C4-2B (cell line): ENCODE measurements around the gene E4F1.

ENCODE experiments used
- H3K27ac ChIP-seq: fragments of 450-650 bp; 2 replicates; pipeline ENCODE4 v1.5.1; 2017
- CTCF ChIP-seq: fragments of 450-650 bp; conservative IDR thresholded peaks from 2 replicates; pipeline ENCODE4 v1.5.1; 2017; ENCODE audit warnings: mild to moderate bottlenecking
- ZFX ChIP-seq: fragments of 450-650 bp; IDR thresholded peaks from 2 replicates; pipeline ENCODE4 v1.6.1; 2017

The E4F1 gene

GRCh38 chr16:2183671-2184070, 39.7 kb upstream of the E4F1 start:
- TF ChIP-seq ZFX (no peak), CTCF (no peak)
- no peak overlapping the region for H3K27ac ChIP-seq

- H3K27ac ChIP-seq: no peak overlapping the region
- TF ChIP-seq ZFX (no peak), CTCF (no peak)
Observed at GRCh38 chr16:2184346-2184745, 39.0 kb upstream of the E4F1 start.

- TF ChIP-seq ZFX (no peak), CTCF (no peak)
- H3K27ac ChIP-seq: no peak overlapping the region
Observed at GRCh38 chr16:2184962-2185361, 38.4 kb upstream of the E4F1 start.

- TF ChIP-seq ZFX (no peak), CTCF (no peak)
- H3K27ac ChIP-seq: no peak overlapping the region
Observed at GRCh38 chr16:2186064-2186463, 37.3 kb upstream of the E4F1 start.

- no peak for TF ChIP-seq ZFX
- no peak for TF ChIP-seq CTCF
- H3K27ac ChIP-seq: no peak overlapping the region
Observed at GRCh38 chr16:2186505-2186904, 36.9 kb upstream of the E4F1 start.

GRCh38 chr16:2187212-2187611, 36.2 kb upstream of the E4F1 start:
- no peak overlapping the region for H3K27ac ChIP-seq
- TF ChIP-seq ZFX (no peak), CTCF (no peak)

GRCh38 chr16:2188395-2188794, 35.0 kb upstream of the E4F1 start:
- no peak overlapping the region for H3K27ac ChIP-seq
- TF ChIP-seq CTCF (no peak), ZFX (no peak)
